HepG2 (cell line): ENCODE results near the gene C20orf96. TPM values are rescaled to one million over a fixed set of nuclear protein-coding genes. Genes with fewer than 3 reads are reported as not detected.
A peak's percentile ranks its signal among the peaks of the same experiment; 100 is the strongest.

Experiments
- ASH2L ChIP-seq: fragments of 300-600, 200-600 bp; sonication (generic); IDR thresholded peaks from 2 replicates; pipeline ENCODE4 v1.7.0; 2017; ENCODE audit warnings: low read depth, mild to moderate bottlenecking, moderate library complexity, mixed read lengths, low read length; ENCODE audit not compliant: insufficient read length
- DNMT3B ChIP-seq: conservative IDR thresholded peaks from 2 replicates; pipeline ENCODE4 v1.6.1; 2016; ENCODE audit warnings: missing biosample characterization, control low read depth
- PAWR ChIP-seq: sonication (generic); formaldehyde crosslinking; IDR thresholded peaks from 2 replicates; pipeline ENCODE4 v1.4.0; 2020; ENCODE audit warnings: missing genetic modification reagents, mild to moderate bottlenecking, borderline replicate concordance
- PHF5A ChIP-seq: IDR thresholded peaks from one replicate; pipeline ENCODE4 v1.6.1; 2018; ENCODE audit warnings: low read depth, missing genetic modification reagents; ENCODE audit not compliant: unreplicated experiment
- SMAD3 ChIP-seq: sonication (generic); formaldehyde crosslinking; IDR thresholded peaks from 2 replicates; pipeline ENCODE4 v1.4.0; 2020; ENCODE audit warnings: missing genetic modification reagents
- SMARCE1 ChIP-seq: fragments of 450-650 bp; IDR thresholded peaks from 2 replicates; pipeline ENCODE4 v1.6.1; 2017; ENCODE audit warnings: borderline replicate concordance
- ZNF225 ChIP-seq: sonication (generic); formaldehyde crosslinking; IDR thresholded peaks from 2 replicates; pipeline ENCODE4 v1.4.0; 2020; ENCODE audit warnings: mild to moderate bottlenecking, missing genetic modification reagents
- ZNF331 ChIP-seq: sonication (generic); formaldehyde crosslinking; IDR thresholded peaks from 2 replicates; pipeline ENCODE4 v1.4.0; 2020; ENCODE audit warnings: missing genetic modification reagents
- ZNF572 ChIP-seq: sonication (generic); formaldehyde crosslinking; IDR thresholded peaks from 2 replicates; pipeline ENCODE4 v1.5.1; 2020; ENCODE audit warnings: mild to moderate bottlenecking, missing genetic modification reagents
- ZNF672 ChIP-seq: sonication (generic); formaldehyde crosslinking; IDR thresholded peaks from 2 replicates; pipeline ENCODE4 v1.8.1; 2022; ENCODE audit warnings: missing genetic modification reagents
- ZNF773 ChIP-seq: sonication (generic); formaldehyde crosslinking; IDR thresholded peaks from 2 replicates; pipeline ENCODE4 v1.4.0; 2020; ENCODE audit warnings: missing genetic modification reagents, borderline replicate concordance
- ZSCAN9 ChIP-seq: IDR thresholded peaks from 2 replicates; pipeline ENCODE4 v1.6.1; 2016; ENCODE audit warnings: borderline replicate concordance
- polyA plus RNA-seq, 8 experiments: library from polyadenylated mRNA; depleted of rRNA in 3 of 8; stranded (reverse) in 7 of 8; unstranded in 1 of 8; fragments of >200 nt; fragmentation: Illumina TruSeq in 4 of 8; extraction: Trizol in 4 of 8; gene quantifications; 2 replicates each; pipeline versions ENCODE4 v1.2.1 to v1.2.3, GENCODE V29; 2011 to 2016; ENCODE audit warnings: low read depth in 4 of 8, missing spikeins in 1 of 8, mixed read lengths in 1 of 8; ENCODE audit not compliant: insufficient read depth in 1 of 8
- total RNA-seq, 5 experiments: library from RNA; depleted of rRNA; stranded (reverse); fragments of >200 nt; fragmentation: Illumina TruSeq; extraction: Trizol; gene quantifications; 2 replicates each; pipeline ENCODE4 v1.2.3, GENCODE V29; 2016; ENCODE audit warnings: low read depth in 1 of 5
- TF ChIP-seq, protein P1 (sequence below): sonication (generic); formaldehyde crosslinking; IDR thresholded peaks from 2 replicates; pipeline ENCODE4 v1.4.0; 2020; ENCODE audit warnings: missing genetic modification reagents
- TF ChIP-seq, protein P2 (sequence below), 2 experiments: sonication (generic) in 1 of 2; formaldehyde crosslinking in 1 of 2; IDR thresholded peaks; 2 replicates each; pipeline versions ENCODE4 v1.5.1 to v1.6.1; 2011 to 2020; ENCODE audit warnings: borderline replicate concordance in 1 of 2, low read depth in 1 of 2, low read length in 1 of 2, mild to moderate bottlenecking in 1 of 2, missing genetic modification reagents in 1 of 2, moderate library complexity in 1 of 2
- TF ChIP-seq, protein P3 (sequence below): IDR thresholded peaks from 2 replicates; pipeline ENCODE4 v1.6.1; 2012; ENCODE audit warnings: low read length, improper control_type of control experiment
- TF ChIP-seq, protein P4 (sequence below): sonication (generic); formaldehyde crosslinking; IDR thresholded peaks from 2 replicates; pipeline ENCODE4 v1.4.0; 2020; ENCODE audit warnings: mild to moderate bottlenecking, missing genetic modification reagents

Gene C20orf96
- total and polyA plus RNA-seq, 2 of the 13 experiments (the other 11 are each of a cell fraction or from before 2014, with no cell fraction given) = 3.8 to 20.6 TPM

DNA sequence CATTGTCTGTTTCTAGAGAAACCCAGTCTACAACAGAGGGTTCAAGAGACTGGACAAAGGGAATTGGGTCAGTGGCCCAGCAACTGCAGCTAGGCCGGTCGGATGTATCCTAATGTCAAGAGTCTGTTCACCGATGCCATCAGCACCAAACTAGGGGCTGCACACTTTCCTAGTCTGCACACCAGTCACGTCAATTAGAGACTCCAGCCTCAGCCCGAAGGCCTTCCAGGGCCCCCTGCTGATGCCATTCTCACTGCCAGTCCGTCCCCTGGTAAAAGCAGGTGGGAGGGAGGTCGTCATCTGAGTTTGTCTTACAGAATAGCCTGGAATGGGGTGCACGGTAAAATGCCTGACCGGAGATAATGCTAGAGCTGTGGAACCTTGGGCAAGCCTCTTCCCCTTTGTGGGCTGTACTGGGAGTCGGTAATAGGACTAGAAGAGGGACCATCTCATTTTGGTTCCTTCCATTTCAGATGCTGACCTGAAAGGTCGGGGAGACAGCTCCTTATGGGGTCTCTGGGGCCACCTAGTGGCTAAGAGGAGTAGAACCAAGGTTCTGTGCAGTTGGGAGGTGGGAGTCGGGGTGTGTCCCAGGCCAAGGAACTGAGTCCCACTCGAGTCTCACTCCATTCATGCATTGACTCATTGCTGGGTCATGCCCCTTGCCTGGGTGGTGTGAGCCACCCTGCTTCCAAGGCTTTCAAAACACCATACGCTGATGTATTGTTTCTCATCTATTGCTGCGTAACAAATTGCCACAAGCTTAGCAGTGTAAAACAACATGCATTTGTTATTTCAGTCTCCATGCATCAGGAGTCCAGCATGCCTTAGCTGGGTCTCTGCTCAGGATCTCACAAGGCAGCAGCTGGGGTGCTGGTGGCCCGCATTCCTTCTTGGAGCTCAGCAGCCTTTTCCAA is 39.9 kb upstream of the C20orf96 start (continued):
- TF ChIP-seq, protein P1, sequence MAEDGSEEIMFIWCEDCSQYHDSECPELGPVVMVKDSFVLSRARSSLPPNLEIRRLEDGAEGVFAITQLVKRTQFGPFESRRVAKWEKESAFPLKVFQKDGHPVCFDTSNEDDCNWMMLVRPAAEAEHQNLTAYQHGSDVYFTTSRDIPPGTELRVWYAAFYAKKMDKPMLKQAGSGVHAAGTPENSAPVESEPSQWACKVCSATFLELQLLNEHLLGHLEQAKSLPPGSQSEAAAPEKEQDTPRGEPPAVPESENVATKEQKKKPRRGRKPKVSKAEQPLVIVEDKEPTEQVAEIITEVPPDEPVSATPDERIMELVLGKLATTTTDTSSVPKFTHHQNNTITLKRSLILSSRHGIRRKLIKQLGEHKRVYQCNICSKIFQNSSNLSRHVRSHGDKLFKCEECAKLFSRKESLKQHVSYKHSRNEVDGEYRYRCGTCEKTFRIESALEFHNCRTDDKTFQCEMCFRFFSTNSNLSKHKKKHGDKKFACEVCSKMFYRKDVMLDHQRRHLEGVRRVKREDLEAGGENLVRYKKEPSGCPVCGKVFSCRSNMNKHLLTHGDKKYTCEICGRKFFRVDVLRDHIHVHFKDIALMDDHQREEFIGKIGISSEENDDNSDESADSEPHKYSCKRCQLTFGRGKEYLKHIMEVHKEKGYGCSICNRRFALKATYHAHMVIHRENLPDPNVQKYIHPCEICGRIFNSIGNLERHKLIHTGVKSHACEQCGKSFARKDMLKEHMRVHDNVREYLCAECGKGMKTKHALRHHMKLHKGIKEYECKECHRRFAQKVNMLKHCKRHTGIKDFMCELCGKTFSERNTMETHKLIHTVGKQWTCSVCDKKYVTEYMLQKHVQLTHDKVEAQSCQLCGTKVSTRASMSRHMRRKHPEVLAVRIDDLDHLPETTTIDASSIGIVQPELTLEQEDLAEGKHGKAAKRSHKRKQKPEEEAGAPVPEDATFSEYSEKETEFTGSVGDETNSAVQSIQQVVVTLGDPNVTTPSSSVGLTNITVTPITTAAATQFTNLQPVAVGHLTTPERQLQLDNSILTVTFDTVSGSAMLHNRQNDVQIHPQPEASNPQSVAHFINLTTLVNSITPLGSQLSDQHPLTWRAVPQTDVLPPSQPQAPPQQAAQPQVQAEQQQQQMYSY = no peak
- TF ChIP-seq DNMT3B (CRISPR knock-in tag) (no peak), ZNF672 (CRISPR knock-in tag) (no peak), ZNF331 (CRISPR knock-in tag) (no peak), PAWR (peak; percentile 97), ZNF773 (CRISPR knock-in tag) (no peak), ZNF572 (CRISPR knock-in tag) (no peak; the same call in 1 of the 2 replicates), ZNF225 (no peak), SMARCE1 (no peak), PHF5A (CRISPR knock-in tag) (peak; percentile 14), SMAD3 (CRISPR knock-in tag) (no peak), ZSCAN9 (CRISPR knock-in tag) (no peak), ASH2L (peak; percentile 48)
- TF ChIP-seq, protein P2, sequence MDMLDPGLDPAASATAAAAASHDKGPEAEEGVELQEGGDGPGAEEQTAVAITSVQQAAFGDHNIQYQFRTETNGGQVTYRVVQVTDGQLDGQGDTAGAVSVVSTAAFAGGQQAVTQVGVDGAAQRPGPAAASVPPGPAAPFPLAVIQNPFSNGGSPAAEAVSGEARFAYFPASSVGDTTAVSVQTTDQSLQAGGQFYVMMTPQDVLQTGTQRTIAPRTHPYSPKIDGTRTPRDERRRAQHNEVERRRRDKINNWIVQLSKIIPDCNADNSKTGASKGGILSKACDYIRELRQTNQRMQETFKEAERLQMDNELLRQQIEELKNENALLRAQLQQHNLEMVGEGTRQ (IDR thresholded peaks at IDR 0.05; ENCODE audit: low read depth, low read length) = no peak
- TF ChIP-seq, protein P2 (CRISPR knock-in tag; IDR thresholded peaks at IDR 0.05; ENCODE audit: borderline replicate concordance) = no peak
- TF ChIP-seq, protein P3, sequence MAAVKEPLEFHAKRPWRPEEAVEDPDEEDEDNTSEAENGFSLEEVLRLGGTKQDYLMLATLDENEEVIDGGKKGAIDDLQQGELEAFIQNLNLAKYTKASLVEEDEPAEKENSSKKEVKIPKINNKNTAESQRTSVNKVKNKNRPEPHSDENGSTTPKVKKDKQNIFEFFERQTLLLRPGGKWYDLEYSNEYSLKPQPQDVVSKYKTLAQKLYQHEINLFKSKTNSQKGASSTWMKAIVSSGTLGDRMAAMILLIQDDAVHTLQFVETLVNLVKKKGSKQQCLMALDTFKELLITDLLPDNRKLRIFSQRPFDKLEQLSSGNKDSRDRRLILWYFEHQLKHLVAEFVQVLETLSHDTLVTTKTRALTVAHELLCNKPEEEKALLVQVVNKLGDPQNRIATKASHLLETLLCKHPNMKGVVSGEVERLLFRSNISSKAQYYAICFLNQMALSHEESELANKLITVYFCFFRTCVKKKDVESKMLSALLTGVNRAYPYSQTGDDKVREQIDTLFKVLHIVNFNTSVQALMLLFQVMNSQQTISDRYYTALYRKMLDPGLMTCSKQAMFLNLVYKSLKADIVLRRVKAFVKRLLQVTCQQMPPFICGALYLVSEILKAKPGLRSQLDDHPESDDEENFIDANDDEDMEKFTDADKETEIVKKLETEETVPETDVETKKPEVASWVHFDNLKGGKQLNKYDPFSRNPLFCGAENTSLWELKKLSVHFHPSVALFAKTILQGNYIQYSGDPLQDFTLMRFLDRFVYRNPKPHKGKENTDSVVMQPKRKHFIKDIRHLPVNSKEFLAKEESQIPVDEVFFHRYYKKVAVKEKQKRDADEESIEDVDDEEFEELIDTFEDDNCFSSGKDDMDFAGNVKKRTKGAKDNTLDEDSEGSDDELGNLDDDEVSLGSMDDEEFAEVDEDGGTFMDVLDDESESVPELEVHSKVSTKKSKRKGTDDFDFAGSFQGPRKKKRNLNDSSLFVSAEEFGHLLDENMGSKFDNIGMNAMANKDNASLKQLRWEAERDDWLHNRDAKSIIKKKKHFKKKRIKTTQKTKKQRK = no peak
- TF ChIP-seq, protein P4, sequence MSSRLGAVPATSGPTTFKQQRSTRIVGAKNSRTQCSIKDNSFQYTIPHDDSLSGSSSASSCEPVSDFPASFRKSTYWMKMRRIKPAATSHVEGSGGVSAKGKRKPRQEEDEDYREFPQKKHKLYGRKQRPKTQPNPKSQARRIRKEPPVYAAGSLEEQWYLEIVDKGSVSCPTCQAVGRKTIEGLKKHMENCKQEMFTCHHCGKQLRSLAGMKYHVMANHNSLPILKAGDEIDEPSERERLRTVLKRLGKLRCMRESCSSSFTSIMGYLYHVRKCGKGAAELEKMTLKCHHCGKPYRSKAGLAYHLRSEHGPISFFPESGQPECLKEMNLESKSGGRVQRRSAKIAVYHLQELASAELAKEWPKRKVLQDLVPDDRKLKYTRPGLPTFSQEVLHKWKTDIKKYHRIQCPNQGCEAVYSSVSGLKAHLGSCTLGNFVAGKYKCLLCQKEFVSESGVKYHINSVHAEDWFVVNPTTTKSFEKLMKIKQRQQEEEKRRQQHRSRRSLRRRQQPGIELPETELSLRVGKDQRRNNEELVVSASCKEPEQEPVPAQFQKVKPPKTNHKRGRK (CRISPR knock-in tag) = no peak
